IMR-90 (cell line): ENCODE data around the gene ARL14. TPM values are rescaled to one million over a fixed set of nuclear protein-coding genes. Genes with fewer than 3 reads are reported as not detected.

Experiments
- ATAC-seq: fragments of 200-7000 bp; cut with Tn5 transposase; 2 replicates; pipeline ENCODE4 v1.9.1; 2020; ENCODE audit warnings: low read depth, mild to moderate bottlenecking, moderate library complexity
- BruUV-seq: library from RNA; stranded (reverse); fragments of 400-500 nt; replicated peaks from 2 replicates; lab custom pipeline; 2021; lab: Mats Ljungman, UMichigan
- CTCF ChIA-PET: fragments of 300-600 bp; formaldehyde crosslinking; extraction: SDS; loops from one replicate; lab custom pipeline; 2021; ENCODE audit warnings: antibody characterized with exemption; lab: Yijun Ruan, JAX
- POLR2A ChIA-PET: fragments of 300-600 bp; sonication (Branson Sonifier 250); formaldehyde crosslinking; loops from one replicate; lab custom pipeline; 2022; ENCODE audit warnings: antibody characterized with exemption; ENCODE audit not compliant: unreplicated experiment; lab: Charles Lee
- DNase-seq: peaks from one replicate; pipeline ENCODE4 v3.0.0; 2013
- H2AFZ ChIP-seq: replicated peaks from 2 replicates; pipeline ENCODE3; 2013; ENCODE audit warnings: low read length, mild to moderate bottlenecking; ENCODE audit not compliant: poor library complexity
- H2AK5ac ChIP-seq: 2 replicates; pipeline ENCODE4 v1.6.1; 2013; ENCODE audit warnings: low read depth, low read length, inconsistent platforms
- H2AK9ac ChIP-seq: replicated peaks from 2 replicates; pipeline ENCODE3; 2013; ENCODE audit warnings: mild to moderate bottlenecking, low read depth, low read length, moderate library complexity; ENCODE audit not compliant: poor library complexity
- H2BK120ac ChIP-seq: 2 replicates; pipeline ENCODE4 v1.6.1; 2013; ENCODE audit warnings: low read depth, low read length, inconsistent platforms
- H2BK15ac ChIP-seq: 3 replicates; pipeline ENCODE4 v1.6.1; 2013; ENCODE audit warnings: low read depth, low read length, inconsistent platforms
- H2BK20ac ChIP-seq: 2 replicates; pipeline ENCODE4 v1.6.1; 2013; ENCODE audit warnings: low read depth, mild to moderate bottlenecking, inconsistent platforms, low read length, moderate library complexity
- H2BK5ac ChIP-seq: 2 replicates; pipeline ENCODE4 v1.6.1; 2013; ENCODE audit warnings: mild to moderate bottlenecking, low read depth, low read length, inconsistent platforms; ENCODE audit not compliant: poor library complexity, severe bottlenecking
- H3K14ac ChIP-seq: replicated peaks from 2 replicates; pipeline ENCODE4 v1.6.1; 2013; ENCODE audit warnings: low read depth, low read length, inconsistent platforms
- H3K18ac ChIP-seq: 2 replicates; pipeline ENCODE4 v1.6.1; 2013; ENCODE audit warnings: low read depth, low read length, control low read depth
- H3K23ac ChIP-seq: 2 replicates; pipeline ENCODE4 v1.6.1; 2013; ENCODE audit warnings: low read depth, low read length, inconsistent platforms
- H3K27ac ChIP-seq: 2 replicates; pipeline ENCODE4 v1.5.1; 2013; ENCODE audit warnings: mild to moderate bottlenecking, control low read depth, low read length; ENCODE audit not compliant: insufficient read depth
- H3K27me3 ChIP-seq: 2 replicates; pipeline ENCODE4 v1.6.1; 2013; ENCODE audit warnings: low read length; ENCODE audit not compliant: control insufficient read depth, insufficient read depth
- H3K36me3 ChIP-seq: 2 replicates; pipeline ENCODE4 v1.6.1; 2013; ENCODE audit warnings: low read length, mixed read lengths; ENCODE audit not compliant: control insufficient read depth, insufficient read depth
- H3K4ac ChIP-seq: 2 replicates; pipeline ENCODE4 v1.6.1; 2013; ENCODE audit warnings: low read depth, low read length, inconsistent platforms
- H3K4me1 ChIP-seq: 2 replicates; pipeline ENCODE4 v1.6.1; 2013; ENCODE audit warnings: low read length, mixed read lengths; ENCODE audit not compliant: control insufficient read depth, insufficient read depth
- H3K4me2 ChIP-seq: 2 replicates; pipeline ENCODE4 v1.6.1; 2013; ENCODE audit warnings: low read depth, mild to moderate bottlenecking, control low read depth, low read length, moderate library complexity
- H3K4me3 ChIP-seq: 2 replicates; pipeline ENCODE4 v1.5.1; 2013; ENCODE audit warnings: low read depth, mild to moderate bottlenecking, control low read depth, low read length, moderate library complexity; ENCODE audit not compliant: insufficient read depth
- H3K56ac ChIP-seq: 2 replicates; pipeline ENCODE4 v1.6.1; 2013; ENCODE audit warnings: low read length, inconsistent platforms; ENCODE audit not compliant: insufficient read depth; ENCODE audit errors: extremely low read depth
- H3K79me1 ChIP-seq, 2 experiments: 2 replicates each; pipeline ENCODE4 v1.6.1; 2013; ENCODE audit warnings: low read length in 2 of 2, inconsistent platforms in 1 of 2, low read depth in 1 of 2
- H3K9ac ChIP-seq: 2 replicates; pipeline ENCODE4 v1.6.1; 2013; ENCODE audit warnings: low read depth, low read length, control low read depth
- H3K9me1 ChIP-seq: 2 replicates; pipeline ENCODE4 v1.6.1; 2013; ENCODE audit warnings: low read length, inconsistent platforms; ENCODE audit not compliant: insufficient read depth
- H3K9me3 ChIP-seq: 2 replicates; pipeline ENCODE4 v1.6.1; 2013; ENCODE audit warnings: low read length; ENCODE audit not compliant: control insufficient read depth, insufficient read depth
- H4K20me1 ChIP-seq: 2 replicates; pipeline ENCODE4 v1.6.1; 2013; ENCODE audit warnings: low read length, inconsistent platforms; ENCODE audit not compliant: insufficient read depth
- H4K5ac ChIP-seq: 2 replicates; pipeline ENCODE4 v1.6.1; 2013; ENCODE audit warnings: mild to moderate bottlenecking, low read depth, low read length, control low read depth
- H4K8ac ChIP-seq, 2 experiments: 2 replicates each; pipeline ENCODE4 v1.6.1; 2013; ENCODE audit warnings: low read depth in 2 of 2, low read length in 2 of 2, control low read depth in 1 of 2, inconsistent platforms in 1 of 2
- H4K91ac ChIP-seq: 2 replicates; pipeline ENCODE4 v1.6.1; 2013; ENCODE audit warnings: low read depth, low read length, inconsistent platforms; ENCODE audit not compliant: insufficient read depth
- BHLHE40 ChIP-seq: fragments of 150-350 bp; IDR thresholded peaks from 2 replicates; pipeline ENCODE4 v1.6.1; 2016; ENCODE audit warnings: mild to moderate bottlenecking, low read depth, low read length
- CEBPB ChIP-seq: IDR thresholded peaks from 2 replicates; pipeline ENCODE4 v1.6.1; 2012; ENCODE audit warnings: low read depth, low read length, improper control_type of control experiment
- ELK1 ChIP-seq: fragments of 150-350 bp; IDR thresholded peaks from 2 replicates; pipeline ENCODE4 v1.6.1; 2016; ENCODE audit warnings: low read depth, mild to moderate bottlenecking, low read length, moderate library complexity, borderline replicate concordance
- FOS ChIP-seq: fragments of 150-350 bp; IDR thresholded peaks from 2 replicates; pipeline ENCODE4 v1.6.1; 2016; ENCODE audit warnings: low read depth, low read length
- MAFK ChIP-seq: IDR thresholded peaks from 2 replicates; pipeline ENCODE4 v1.6.1; 2012; ENCODE audit warnings: low read depth, low read length, improper control_type of control experiment
- MXI1 ChIP-seq: IDR thresholded peaks from 2 replicates; pipeline ENCODE4 v1.6.1; 2012; ENCODE audit warnings: low read depth, mild to moderate bottlenecking, low read length, moderate library complexity, borderline replicate concordance
- POLR2A ChIP-seq: IDR thresholded peaks from 2 replicates; pipeline ENCODE4 v1.6.1; 2012; ENCODE audit warnings: mild to moderate bottlenecking, low read depth, low read length
- RAD21 ChIP-seq: IDR thresholded peaks from 2 replicates; pipeline ENCODE4 v1.6.1; 2012; ENCODE audit warnings: low read length, improper control_type of control experiment
- RCOR1 ChIP-seq: IDR thresholded peaks from 2 replicates; pipeline ENCODE4 v1.6.1; 2012; ENCODE audit warnings: mild to moderate bottlenecking, low read length, improper control_type of control experiment; ENCODE audit not compliant: insufficient replicate concordance
- RFX5 ChIP-seq: IDR thresholded peaks from 2 replicates; pipeline ENCODE4 v1.8.0; 2012; ENCODE audit warnings: low read depth, mild to moderate bottlenecking, low read length, moderate library complexity
- WGBS, 2 experiments: methylation state at CpG; one replicate each; pipeline versions ENCODE4 v1.1.5 to v1.1.7; 2013; ENCODE audit warnings: missing lambda C conversion rate in 2 of 2; ENCODE audit not compliant: insufficient read length in 1 of 2; ENCODE audit errors: extremely low coverage in 2 of 2; 5-methylcytosine and 5-hydroxymethylcytosine counted together
- dilution Hi-C: fragments of 300-500 bp; cut with HindIII; formaldehyde crosslinking; loops from one replicate; pipeline ENCODE4 v1.14.3; 2018; ENCODE audit warnings: low sequenced_read_pairs; ENCODE audit not compliant: unreplicated experiment
- in situ Hi-C: fragments of 300-500 bp; cut with MboI; formaldehyde crosslinking; loops from 3 replicates; pipeline ENCODE4 v1.14.3; 2019; ENCODE audit warnings: low sequenced_read_pairs, inconsistent platforms, mixed read lengths
- intact Hi-C: fragments of 100-400 bp; cut with micrococcal nuclease; formaldehyde crosslinking; loops from 2 replicates; pipeline ENCODE4 v1.10.0; 2022
- polyA plus RNA-seq, 3 experiments: library from polyadenylated mRNA; depleted of rRNA; stranded (reverse); fragments of >200 nt; gene quantifications; 2 replicates each; pipeline ENCODE4 v1.2.3, GENCODE V29; 2012; ENCODE audit warnings: low replicate concordance in 1 of 3
- total RNA-seq: library from RNA; depleted of rRNA; stranded (reverse); fragments of >200 nt; gene quantifications from 2 replicates; pipeline ENCODE4 v1.2.3, GENCODE V29; 2012
- TF ChIP-seq, protein P1 (sequence below): fragments of 150-350 bp; IDR thresholded peaks from 2 replicates; pipeline ENCODE4 v1.6.1; 2017; ENCODE audit warnings: mild to moderate bottlenecking, antibody characterized with exemption, low read length, low read depth
- TF ChIP-seq, protein P2 (sequence below): conservative IDR thresholded peaks from 2 replicates; pipeline ENCODE4 v1.5.1; 2012; ENCODE audit warnings: mild to moderate bottlenecking, low read depth, low read length, improper control_type of control experiment

The ARL14 gene
- total and polyA plus RNA-seq, 2 of the 4 experiments (the other 2 are of a cell fraction) = 0.15 to 0.18 TPM

DNA sequence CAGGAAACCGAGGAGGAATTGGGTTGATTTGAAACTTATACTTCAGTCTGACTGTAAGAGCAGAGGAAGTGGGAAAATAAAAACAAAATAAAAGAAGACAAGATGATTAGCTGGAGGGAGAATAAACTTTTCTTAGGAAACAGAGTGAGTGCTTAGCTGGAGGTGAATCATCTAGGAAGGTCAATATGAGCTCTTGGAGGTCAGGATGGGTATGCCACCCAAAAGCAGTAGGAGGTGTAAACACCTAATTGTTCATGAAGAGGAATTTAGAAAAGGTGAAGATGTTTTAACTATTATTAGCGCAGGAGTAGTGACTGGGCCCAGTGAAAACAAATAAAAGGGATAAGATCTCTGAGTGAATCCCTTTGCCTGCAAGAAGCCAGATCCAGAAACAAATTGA lies 39.9 kb upstream of the ARL14 start:
- Histone ChIP-seq H3K9me1 (no peaks in the 10 kb centered on the region), H3K79me1 (no peaks in the 10 kb centered on the region), H3K4me1 (no peaks in the 10 kb centered on the region), H3K36me3 (no peaks in the 10 kb centered on the region), H2BK5ac (no peak overlapping the region), H3K18ac (no peak overlapping the region), H3K23ac (no peak overlapping the region), H2BK15ac (no peak overlapping the region), H3K27me3 (no peaks in the 10 kb centered on the region), H4K91ac (no peak overlapping the region), H4K20me1 (no peaks in the 10 kb centered on the region), H2BK20ac (no peak overlapping the region), H3K9me3 (no peaks in the 10 kb centered on the region), H3K56ac (no peak overlapping the region), H4K8ac (no peak overlapping the region), H3K14ac (no peak overlapping the region), H3K27ac (no peak overlapping the region), H4K5ac (no peak overlapping the region), H3K4me3 (no peak overlapping the region), H2AFZ (no peak overlapping the region), H3K4ac (no peak overlapping the region), H3K9ac (no peak overlapping the region), H2AK5ac (no peak overlapping the region), H3K4me2 (no peak overlapping the region), H2AK9ac (no peak overlapping the region), H2BK120ac (no peak overlapping the region)
- 55% methylated on average over 1 of the region's 2 CpGs; no CpG with 5 or more reads in 1 of the 2 experiments for WGBS, 2 experiments
- ChIA-PET POLR2A (no interaction called here), CTCF (no interaction called here)
- no peak for ATAC-seq
- dilution Hi-C loops (no loop called here), in situ Hi-C loops (no loop called here), intact Hi-C loops (no loop called here)
- no TSS peak for BruUV-seq
- TF ChIP-seq ELK1 = no peak
- TF ChIP-seq, protein P1, sequence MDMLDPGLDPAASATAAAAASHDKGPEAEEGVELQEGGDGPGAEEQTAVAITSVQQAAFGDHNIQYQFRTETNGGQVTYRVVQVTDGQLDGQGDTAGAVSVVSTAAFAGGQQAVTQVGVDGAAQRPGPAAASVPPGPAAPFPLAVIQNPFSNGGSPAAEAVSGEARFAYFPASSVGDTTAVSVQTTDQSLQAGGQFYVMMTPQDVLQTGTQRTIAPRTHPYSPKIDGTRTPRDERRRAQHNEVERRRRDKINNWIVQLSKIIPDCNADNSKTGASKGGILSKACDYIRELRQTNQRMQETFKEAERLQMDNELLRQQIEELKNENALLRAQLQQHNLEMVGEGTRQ = no peak
- TF ChIP-seq CEBPB = no peak
- TF ChIP-seq BHLHE40 = no peak
- no peak for TF ChIP-seq RAD21
- TF ChIP-seq, protein P2, sequence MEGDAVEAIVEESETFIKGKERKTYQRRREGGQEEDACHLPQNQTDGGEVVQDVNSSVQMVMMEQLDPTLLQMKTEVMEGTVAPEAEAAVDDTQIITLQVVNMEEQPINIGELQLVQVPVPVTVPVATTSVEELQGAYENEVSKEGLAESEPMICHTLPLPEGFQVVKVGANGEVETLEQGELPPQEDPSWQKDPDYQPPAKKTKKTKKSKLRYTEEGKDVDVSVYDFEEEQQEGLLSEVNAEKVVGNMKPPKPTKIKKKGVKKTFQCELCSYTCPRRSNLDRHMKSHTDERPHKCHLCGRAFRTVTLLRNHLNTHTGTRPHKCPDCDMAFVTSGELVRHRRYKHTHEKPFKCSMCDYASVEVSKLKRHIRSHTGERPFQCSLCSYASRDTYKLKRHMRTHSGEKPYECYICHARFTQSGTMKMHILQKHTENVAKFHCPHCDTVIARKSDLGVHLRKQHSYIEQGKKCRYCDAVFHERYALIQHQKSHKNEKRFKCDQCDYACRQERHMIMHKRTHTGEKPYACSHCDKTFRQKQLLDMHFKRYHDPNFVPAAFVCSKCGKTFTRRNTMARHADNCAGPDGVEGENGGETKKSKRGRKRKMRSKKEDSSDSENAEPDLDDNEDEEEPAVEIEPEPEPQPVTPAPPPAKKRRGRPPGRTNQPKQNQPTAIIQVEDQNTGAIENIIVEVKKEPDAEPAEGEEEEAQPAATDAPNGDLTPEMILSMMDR = no peak
- TF ChIP-seq MAFK = no peak
- no peak for TF ChIP-seq POLR2A
- no peak for TF ChIP-seq FOS
- no peak for TF ChIP-seq MXI1
- no peak for TF ChIP-seq RCOR1
- TF ChIP-seq RFX5 = no peak
- no peak for DNase-seq
